Body of pancreas (tissue), 4 donors: Measurements from ENCODE around the gene AGPAT1.

Source experiments
- POLR2A ChIP-seq, 3 donors: fragments of 450-650 bp; IDR thresholded peaks; one replicate each; pipeline ENCODE4 v1.6.1; 2016; ENCODE audit warnings: antibody characterized with exemption in 3 of 3, mild to moderate bottlenecking in 2 of 3
- TF ChIP-seq, protein P1 (sequence below), 7 experiments: fragments of 450-650 bp in 4 of 7; fragments of 200-600 bp in 3 of 7; sonication (generic) in 3 of 7; IDR thresholded peaks; one replicate each; pipeline ENCODE4 v1.5.1; 2016 to 2019; ENCODE audit warnings: antibody characterized with exemption in 7 of 7

DNA sequence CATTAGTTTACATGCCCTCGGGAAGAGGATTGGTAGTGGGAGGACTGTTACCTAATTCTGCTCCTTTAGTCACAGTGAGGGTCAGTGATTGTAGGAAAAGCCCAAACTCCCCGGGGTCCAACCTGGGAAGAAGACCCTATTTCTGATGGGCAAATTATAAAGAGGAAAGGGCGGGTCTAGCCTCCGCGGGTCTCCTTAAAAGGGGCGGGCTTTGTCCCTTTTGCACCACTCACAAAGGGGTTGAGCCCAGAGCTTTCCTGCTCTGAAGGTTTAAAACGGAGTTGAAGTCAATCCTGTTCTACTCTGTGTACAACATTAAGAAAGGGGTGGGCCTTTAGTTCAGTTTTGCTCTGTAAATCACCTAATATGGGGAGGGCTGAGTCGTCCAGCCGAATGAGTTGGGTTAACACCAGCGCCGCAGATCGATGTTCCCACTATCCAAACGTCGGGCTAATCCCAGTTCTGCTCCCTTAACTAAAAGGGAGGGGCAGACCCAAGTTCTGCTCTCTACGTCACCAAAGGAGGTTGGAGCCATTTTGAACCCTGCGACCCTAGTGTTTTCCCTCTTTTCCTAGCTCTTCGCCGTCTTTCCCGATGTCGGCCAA, 1.4 kb upstream of the AGPAT1 start:
- peak in 2 of 3 donors; percentile 35 to 47 for TF ChIP-seq POLR2A (IDR thresholded peaks at IDR 0.05)
- TF ChIP-seq, protein P1, sequence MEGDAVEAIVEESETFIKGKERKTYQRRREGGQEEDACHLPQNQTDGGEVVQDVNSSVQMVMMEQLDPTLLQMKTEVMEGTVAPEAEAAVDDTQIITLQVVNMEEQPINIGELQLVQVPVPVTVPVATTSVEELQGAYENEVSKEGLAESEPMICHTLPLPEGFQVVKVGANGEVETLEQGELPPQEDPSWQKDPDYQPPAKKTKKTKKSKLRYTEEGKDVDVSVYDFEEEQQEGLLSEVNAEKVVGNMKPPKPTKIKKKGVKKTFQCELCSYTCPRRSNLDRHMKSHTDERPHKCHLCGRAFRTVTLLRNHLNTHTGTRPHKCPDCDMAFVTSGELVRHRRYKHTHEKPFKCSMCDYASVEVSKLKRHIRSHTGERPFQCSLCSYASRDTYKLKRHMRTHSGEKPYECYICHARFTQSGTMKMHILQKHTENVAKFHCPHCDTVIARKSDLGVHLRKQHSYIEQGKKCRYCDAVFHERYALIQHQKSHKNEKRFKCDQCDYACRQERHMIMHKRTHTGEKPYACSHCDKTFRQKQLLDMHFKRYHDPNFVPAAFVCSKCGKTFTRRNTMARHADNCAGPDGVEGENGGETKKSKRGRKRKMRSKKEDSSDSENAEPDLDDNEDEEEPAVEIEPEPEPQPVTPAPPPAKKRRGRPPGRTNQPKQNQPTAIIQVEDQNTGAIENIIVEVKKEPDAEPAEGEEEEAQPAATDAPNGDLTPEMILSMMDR (IDR thresholded peaks at IDR 0.05): no peak
